ENCODE measurements around the gene KCNAB1. TPM values are rescaled to one million over a fixed set of nuclear protein-coding genes. Genes with fewer than 3 reads are reported as not detected.
"Not testable (repeated sequence)": the region's sequence is repeated elsewhere in the genome, so short reads cannot be mapped to it uniquely, and the experiment has no call there.

KCNAB1 gene
- polyA plus RNA-seq, 10 donors, result 4.2 to 7.1 (median 5.2) TPM

GRCh38 chr3:156216216-156216615, 95.8 kb downstream of the KCNAB1 start:
- no peak for DNase-seq

- no peak for DNase-seq
These were observed 96.5 kb downstream of the KCNAB1 start for GRCh38 chr3:156216852-156217251.

GRCh38 chr3:156217674-156218352, 97.4 kb downstream of the KCNAB1 start:
- no peak for DNase-seq

- no peak for DNase-seq
These were observed 98.0 kb downstream of the KCNAB1 start for GRCh38 chr3:156218353-156218744.

- DNase-seq, result not testable (repeated sequence)
These were observed 102.0 kb downstream of the KCNAB1 start for GRCh38 chr3:156222381-156222780.

- DNase-seq, result not testable (repeated sequence)
These were observed 103.7 kb downstream of the KCNAB1 start for GRCh38 chr3:156224046-156224445.

- DNase-seq, result no peak
These were observed 106.5 kb downstream of the KCNAB1 start for GRCh38 chr3:156226676-156227420.

GRCh38 chr3:156227704-156228103, 107.3 kb downstream of the KCNAB1 start:
- no peak for DNase-seq

GRCh38 chr3:156230278-156230900, 110.0 kb downstream of the KCNAB1 start:
- DNase-seq, result no peak

- not testable (repeated sequence) for DNase-seq
These were observed 110.8 kb downstream of the KCNAB1 start for GRCh38 chr3:156231221-156231620.

- DNase-seq, result no peak
These were observed 113.5 kb downstream of the KCNAB1 start for GRCh38 chr3:156233876-156234275.

GRCh38 chr3:156236556-156237260, 116.3 kb downstream of the KCNAB1 start:
- no peak for DNase-seq

- no peak for DNase-seq
These were observed 120.3 kb downstream of the KCNAB1 start for GRCh38 chr3:156240642-156241041.

- no peak for DNase-seq
These were observed 126.8 kb downstream of the KCNAB1 start for GRCh38 chr3:156246961-156247725.

- DNase-seq, result no peak
These were observed 130.2 kb downstream of the KCNAB1 start for GRCh38 chr3:156250550-156250949.

GRCh38 chr3:156251424-156251823, 131.0 kb downstream of the KCNAB1 start:
- no peak for DNase-seq

GRCh38 chr3:156252656-156253055, 132.3 kb downstream of the KCNAB1 start:
- no peak for DNase-seq

GRCh38 chr3:156253150-156253549, 132.8 kb downstream of the KCNAB1 start:
- DNase-seq, result no peak

GRCh38 chr3:156256256-156256655, 135.9 kb downstream of the KCNAB1 start:
- no peak for DNase-seq

- no peak for DNase-seq
These were observed 136.6 kb downstream of the KCNAB1 start for GRCh38 chr3:156256945-156257344.

- no peak for DNase-seq
These were observed 137.9 kb downstream of the KCNAB1 start for GRCh38 chr3:156258301-156258700.

All from muscle of back (tissue), 11 donors.